ENCODE measurements around the gene HOXA4.

Gene HOXA4

DNA sequence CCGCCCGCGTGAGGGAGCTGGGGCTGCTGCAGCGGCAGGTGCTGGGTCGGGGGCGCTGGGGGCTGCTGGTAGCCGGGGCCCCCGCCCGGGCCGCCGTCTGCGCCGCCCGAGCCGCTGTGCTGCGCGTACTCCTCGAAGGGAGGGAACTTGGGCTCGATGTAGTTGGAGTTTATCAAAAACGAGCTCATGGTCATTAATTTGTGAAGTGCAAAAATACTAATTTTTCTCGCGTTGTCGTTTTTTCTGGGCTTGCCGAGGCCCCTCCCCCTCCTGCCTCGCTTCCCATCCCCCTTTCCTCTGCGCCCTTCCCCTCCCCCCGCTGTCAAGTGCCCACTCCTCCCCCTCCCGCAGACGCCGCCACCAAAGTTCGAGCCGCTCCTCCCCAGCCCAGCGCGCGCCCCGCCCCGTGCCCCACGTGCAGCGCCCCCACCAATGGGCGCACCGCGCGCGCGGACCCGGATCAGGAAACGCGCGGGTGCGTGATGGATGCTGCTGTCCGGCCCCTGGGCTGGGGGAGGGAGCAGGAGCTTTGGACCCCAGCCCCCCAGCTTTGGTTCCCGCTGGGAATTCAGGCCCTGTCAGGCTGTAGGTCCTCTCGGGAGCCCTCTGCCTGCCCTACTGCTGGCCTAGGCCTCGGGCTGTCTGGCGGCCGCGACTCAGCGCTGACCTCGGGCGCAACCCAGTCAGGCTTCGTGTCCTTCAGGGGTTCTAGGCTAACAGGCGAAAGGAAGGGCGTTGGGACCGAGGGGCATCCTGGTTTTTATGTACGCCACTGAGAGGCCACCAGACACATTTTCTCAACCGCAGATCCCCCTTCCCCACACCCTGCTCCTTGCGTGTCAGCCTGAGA, at the start of gene HOXA4:
Gene HOXA4 (minus strand): TSS at position 218 of the 850 bp plus-strand sequence. CDS start 24 bp downstream, at position 194.
- in situ Hi-C loops (cut with MboI; ENCODE audit: low sequenced_read_pairs): no loop called here

DNA sequence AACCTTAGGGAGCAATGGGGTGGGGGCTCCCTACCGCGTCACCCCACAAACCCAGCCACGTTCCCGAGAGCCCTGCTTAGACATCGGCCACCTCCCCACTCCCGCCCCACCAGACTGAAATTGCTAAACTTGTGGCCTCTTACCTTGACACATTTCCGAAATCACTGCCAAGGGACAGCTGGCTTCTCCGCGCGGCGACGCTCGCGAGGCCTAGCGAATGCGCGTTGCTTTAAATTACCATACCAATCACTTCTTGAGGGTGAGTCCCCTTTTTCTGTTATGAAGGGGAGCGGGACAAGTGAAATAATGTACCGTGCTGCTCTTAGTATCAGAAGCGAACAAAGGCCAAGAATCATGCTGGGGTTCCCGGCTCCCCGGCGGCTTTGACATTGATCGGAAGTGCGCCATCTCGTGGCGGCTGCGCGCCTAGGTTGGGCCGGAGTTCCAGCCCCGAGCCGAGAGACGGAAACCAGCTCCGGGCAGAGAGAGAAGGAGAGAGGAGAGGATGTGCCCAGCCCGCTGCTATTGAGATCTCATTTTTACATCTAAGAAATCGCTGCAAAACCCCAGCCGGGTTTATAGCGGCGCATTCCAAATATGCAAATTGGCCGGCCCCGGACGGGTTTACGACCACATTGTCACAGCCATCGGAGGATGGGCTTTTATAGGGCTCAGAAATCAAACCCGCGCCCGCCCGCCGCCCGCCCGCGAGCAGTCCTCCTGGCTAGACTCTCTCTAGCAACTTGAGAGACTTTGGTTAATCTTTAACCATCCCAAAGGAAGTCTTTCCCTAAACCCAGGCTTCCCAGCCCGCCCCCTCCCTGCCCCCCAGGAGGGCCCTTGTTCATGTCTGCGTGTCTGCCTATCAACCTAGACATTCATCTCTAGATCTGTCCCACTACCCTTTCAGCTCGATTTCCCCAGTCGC, 49.2 kb upstream of the HOXA4 start:
- in situ Hi-C loops (cut with MboI; ENCODE audit: low sequenced_read_pairs): loop anchor here (25.0 kb wide), 1 partner anchor 817 kb away; no protein-coding TSS in a partner anchor

DNA sequence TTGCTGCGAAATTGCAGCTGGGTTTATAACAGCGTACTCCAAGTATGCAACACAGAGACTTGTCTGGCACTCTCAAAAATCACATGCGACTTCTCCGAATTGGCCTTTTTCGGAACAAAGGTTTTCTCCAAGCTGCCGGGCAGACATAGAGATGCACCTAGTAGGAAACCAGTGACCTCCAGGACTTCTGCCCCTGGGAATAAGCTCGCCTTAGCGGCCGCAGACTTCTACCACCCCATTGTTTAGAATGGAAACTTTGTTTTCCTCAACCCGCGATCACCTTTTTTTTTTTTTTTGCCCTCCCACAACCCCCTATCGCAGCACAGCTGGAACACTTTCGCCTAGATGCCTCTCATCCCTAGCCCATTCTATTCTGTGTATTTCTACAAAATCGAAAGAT, 48.5 kb upstream of the HOXA4 start:
- in situ Hi-C loops (cut with MboI; ENCODE audit: low sequenced_read_pairs): loop anchor here (25.0 kb wide), 1 partner anchor 817 kb away; no protein-coding TSS in a partner anchor

DNA sequence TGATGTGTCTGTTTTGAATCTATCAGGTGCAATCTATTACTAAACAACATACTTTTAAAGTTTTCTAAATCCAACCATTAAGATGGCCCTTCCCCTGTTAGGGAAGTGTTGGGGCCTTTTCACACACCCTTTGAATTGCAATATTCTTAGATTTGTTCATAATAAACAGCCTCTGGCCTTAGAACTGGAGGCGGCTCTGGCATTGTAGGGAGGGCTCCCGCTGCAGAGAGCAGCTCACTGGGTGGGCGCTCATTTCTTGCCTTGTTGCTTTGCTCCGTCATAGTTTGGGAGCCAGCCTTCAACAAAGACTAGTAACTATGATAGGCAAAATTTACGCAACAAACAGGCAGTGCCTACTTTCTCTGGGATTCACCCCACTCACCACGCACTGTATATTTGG, 47.8 kb upstream of the HOXA4 start:
- in situ Hi-C loops (cut with MboI; ENCODE audit: low sequenced_read_pairs): loop anchor here (25.0 kb wide), 1 partner anchor 816 kb away; no protein-coding TSS in a partner anchor

DNA sequence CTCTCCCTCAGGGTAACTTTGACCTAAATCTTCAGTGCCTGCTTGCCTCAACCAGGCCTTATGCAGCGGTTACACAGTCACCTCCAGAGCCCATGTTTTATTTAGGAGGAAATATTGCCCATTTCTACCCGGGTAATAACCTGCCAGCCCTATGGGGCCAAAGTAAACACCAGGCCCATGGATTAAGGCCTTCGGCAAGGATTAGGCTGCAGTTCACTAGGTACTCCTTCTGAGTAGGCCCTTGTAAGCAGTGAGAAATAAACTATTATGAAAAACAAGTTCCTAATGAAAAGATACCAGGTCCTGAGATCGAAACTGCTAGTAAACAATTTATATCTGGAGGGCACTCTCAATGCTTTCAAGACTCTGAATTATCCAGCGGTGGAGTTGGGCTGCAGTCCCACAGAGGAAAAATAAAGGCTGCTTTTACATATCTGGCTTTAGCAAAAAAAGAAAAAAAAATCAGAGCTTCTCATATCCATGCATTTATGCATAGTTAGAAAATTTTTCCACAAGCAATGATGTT, 47.3 kb upstream of the HOXA4 start:
- in situ Hi-C loops (cut with MboI; ENCODE audit: low sequenced_read_pairs): loop anchor here (25.0 kb wide), 1 partner anchor 816 kb away; no protein-coding TSS in a partner anchor

DNA sequence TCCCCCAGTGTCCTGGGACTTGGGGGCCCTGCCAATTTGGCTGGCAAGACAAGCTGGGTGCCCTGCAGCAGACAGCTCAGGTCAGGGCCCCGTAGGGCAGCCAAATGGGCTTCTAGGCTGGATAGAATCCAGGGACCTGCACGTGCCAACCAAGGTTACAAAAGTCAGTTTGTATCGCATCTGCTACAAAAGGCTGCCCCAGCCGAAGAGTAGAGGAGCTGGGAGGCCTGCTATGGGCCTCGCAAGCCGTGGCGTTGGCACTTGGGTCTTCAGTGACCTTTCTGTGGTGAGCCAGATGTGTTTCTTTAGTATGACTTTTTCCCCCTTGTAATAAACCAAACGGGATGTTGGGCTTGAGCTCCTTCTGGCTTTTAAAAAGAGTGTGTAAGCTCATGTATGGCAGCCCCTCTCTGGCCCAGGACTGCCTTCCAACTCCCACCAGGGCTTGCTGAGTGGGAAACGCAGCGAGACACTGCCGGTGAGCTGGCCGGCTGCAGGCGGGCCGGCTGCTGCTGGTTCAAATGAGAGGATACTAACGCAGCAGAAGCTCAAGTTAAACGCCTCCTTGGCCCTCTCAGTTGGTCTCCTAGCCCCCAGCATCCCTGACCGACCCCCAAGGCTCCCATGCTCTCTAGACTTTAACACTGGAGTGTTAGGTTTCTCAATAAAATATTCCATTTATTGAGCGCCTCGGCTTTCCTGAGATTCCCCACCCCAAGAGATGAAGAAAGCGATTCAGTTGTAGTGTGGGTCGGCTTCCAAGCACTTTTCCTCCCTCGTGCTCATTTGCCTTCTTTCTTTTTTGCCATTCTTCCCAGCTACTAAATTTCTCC, 46.6 kb upstream of the HOXA4 start:
- in situ Hi-C loops (cut with MboI; ENCODE audit: low sequenced_read_pairs): loop anchor here (25.0 kb wide), 1 partner anchor 815 kb away; no protein-coding TSS in a partner anchor

DNA sequence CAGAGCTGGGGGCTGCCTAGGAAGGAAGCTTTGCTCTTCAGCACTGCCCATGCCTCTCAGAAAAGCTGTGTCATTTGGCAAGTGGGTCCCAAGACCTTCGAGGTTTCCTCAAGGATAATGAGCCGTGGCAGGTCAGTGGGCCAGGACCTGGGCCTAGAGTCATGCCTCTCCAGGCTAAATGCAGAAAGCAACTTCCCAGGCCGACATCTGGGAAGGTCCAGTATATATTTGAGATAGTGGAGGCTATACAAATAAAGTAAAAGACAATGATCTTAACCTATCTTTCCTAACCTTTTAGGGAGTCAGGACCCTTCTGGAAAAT, 45.9 kb upstream of the HOXA4 start:
- in situ Hi-C loops (cut with MboI; ENCODE audit: low sequenced_read_pairs): loop anchor here (25.0 kb wide), 1 partner anchor 814 kb away; no protein-coding TSS in a partner anchor

DNA sequence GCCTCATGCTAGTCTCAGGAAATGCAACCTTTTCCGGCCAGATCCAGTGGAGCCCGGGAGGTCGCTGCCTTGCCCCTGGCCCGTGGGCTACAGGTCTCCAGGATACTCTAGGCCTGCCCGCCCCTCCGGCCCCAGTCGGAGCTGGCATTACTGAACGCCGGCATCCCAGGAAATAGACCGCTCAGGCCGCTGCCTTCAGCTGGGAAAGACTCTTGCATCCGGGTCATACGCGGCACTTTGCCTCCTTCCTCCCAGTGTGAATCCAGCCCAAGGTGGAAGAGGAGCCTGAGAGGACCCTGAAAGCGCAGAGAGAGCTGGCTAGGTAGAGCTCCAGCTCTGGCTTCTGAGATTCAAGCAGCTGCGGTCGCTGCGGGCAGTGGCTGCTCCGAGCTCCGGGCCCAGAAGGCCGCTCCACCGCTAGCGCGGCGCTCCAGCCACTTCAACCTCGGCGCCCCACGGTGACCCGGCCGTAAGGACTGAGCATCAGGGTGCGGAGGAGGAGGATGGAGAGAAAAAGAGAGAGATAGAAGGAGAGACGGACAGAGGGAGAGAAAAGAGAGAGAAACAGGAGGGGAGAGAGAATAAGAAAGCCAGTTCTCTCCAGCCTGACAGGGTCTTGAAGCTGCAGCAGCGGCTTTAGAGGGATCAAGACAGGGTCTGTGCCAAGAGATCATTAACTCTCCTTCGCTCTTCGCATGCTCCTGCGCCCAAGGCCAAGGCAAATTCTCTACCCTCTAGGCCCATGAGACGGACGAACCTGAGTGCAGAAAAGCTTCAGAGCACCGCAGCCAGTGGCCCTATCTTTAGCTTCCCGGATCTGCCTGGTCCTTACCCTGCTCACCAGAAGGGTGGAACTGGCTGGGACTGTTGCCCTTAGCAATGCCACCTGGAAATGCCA, 45.3 kb upstream of the HOXA4 start:
- in situ Hi-C loops (cut with MboI; ENCODE audit: low sequenced_read_pairs): loop anchor here (25.0 kb wide), 1 partner anchor 814 kb away; no protein-coding TSS in a partner anchor

DNA sequence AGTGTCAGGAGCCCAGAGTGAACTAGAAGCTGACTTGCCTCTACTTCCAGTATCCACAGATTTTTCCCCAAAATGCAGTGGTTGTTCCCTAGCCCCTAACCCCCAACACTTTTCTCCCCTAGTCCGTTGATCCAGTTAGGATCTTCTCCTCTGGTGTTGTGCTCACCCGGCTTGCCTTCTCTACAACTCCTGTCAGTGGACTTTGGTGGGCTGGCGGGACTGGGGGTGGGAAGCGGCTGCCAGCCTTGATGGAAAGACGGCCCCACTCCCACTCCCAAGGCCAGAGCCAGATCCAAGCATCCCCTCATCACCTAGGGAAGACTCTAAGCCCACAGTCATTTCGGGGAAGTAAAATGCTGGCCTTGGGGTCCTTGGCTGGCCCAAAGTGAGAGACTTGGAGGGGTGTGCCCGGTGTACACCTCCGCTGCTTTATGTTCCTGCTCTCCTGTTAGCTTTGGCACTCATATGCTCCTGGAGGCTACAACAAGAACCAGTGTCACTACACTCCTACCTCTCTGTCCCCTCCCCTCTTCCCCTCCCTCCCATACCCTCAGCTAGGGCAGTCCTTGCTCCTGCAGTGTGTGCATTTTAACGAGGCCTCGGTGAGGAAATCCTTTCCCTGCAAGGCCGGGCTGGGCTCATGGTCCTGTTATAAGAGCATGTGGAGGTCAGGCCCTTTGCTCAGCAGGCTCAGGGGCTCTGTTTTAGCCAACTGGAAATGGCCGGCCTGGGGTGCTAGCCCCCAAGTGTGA, 44.5 kb upstream of the HOXA4 start:
- in situ Hi-C loops (cut with MboI; ENCODE audit: low sequenced_read_pairs): loop anchor here (25.0 kb wide), 1 partner anchor 813 kb away; no protein-coding TSS in a partner anchor

DNA sequence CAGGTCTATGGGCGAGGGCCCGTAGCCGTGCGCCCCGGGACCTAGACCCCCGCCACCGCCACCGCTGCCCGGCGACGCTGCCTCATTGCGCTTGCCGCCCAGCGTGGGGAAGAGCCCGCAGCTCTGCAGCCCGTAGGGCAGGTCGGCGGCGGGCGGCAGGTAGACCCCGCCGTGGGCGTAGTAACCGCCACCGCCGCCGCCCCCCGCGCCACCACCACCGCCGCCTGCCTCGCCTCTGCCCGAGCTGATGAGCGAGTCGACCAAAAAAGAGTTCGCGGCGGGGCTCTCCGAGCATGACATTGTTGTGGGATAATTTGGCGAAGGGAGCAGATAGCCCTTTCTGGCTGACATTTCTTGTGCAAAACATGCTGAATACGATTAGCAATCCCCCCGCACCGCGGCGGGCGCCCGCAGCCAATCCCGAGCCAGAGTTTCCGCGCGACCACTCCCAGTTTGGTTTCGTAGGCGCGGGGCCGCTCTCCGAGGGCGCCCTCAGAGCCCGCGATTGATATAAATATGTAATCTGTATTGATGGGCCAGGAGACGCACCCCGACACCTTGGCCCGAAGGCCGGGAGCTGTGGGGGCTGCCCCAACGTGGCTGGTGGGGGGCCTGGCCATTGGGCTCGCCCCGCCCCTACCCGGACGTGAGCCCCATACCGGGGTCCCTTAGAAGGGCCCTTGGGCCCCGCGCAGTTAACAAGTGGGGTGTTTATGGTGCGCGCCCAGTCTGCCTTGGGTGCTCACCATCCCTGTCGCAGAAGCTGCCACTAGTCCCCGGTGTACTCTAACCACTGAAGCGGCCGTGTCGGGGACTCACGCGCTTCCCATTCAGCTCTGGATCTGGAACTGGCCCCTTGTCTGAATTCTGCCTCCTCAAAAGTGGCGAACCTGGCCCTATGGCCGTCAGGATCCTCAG, 43.7 kb upstream of the HOXA4 start, which contains the start of gene HOXA10:
Gene HOXA10 (minus strand): TSS at position 365 of the 918 bp plus-strand sequence. CDS start 14 bp downstream, at position 351.
- in situ Hi-C loops (cut with MboI; ENCODE audit: low sequenced_read_pairs): no loop called here

DNA sequence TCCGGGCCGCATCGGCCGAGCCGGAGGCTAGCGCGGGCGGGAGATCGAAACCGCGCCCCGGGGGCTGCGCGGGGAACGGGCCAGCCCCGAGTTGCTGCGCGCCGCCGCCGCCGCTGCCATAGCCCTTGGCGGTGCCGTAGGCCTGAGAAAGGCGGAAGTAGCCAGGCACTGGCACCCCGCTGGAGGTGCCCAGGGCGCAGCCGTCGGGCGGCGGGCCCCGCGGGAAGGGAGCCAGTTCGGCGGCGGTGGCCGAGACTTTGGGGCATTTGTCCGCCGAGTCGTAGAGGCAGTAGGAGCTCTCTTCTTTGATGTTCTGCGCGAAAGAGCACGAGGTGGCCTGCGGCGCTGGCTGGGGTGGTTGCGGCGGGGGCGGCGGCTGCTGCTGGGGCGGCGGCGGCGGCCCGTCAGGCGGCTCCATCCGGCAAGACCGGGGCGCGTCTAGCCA, 43.0 kb upstream of the HOXA4 start:
- in situ Hi-C loops (cut with MboI; ENCODE audit: low sequenced_read_pairs): no loop called here

DNA sequence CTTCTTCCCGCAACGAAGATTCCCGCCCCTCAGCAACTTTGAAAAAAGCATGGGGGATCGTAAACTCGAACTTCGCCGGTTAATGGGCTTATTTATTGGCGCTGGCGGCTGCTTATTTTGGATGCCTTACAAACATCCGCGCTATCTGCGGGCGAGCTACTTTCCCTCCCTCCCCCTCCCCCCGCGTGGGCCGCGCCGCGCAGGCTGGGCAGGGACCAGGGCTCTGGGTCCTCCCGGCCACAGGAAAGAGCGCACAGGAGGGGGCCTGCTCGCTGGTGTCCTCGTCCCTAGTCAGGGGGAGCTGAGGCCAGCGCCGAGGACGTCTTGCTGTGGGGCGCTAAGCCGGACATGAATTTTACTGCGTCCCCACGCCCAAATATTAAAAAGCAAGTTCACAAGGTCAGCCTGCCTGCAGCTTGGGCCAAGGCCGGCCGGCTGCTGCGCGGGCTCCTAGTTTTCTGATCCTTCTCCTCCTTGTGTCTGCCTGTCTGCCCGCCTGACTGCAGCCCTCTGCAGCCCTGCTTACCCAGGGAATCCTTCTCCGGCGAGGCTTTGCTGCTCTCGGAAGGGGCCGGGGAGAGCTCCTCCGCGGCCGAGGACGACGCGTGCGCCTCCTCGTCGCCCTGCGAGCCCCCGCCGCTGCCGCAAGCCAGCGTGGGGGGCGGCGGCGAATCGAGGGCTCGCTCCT, 42.4 kb upstream of the HOXA4 start:
- in situ Hi-C loops (cut with MboI; ENCODE audit: low sequenced_read_pairs): no loop called here

DNA sequence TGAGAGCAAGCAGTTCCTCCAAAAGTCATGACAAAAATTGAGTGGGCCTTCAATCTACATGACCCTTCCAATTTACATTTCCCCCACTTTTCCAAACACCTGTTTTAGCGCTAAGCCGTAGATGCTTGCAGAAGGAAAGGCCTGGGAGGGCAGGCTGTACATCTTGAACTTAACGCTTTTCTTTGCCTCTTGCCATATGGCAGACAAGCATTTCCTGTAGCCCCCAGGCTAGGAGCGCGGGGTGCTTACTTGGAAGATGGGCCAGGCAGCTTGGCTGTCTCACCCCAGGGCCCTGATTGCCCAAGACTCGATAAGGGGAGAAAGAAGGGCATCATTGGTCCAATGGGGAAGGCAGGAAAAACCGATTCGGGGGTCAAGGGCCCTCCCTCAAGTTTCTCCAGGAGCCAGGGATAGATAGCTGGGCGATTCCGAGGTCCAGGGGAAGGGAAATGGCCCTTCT, 41.8 kb upstream of the HOXA4 start:
- in situ Hi-C loops (cut with MboI; ENCODE audit: low sequenced_read_pairs): no loop called here

DNA sequence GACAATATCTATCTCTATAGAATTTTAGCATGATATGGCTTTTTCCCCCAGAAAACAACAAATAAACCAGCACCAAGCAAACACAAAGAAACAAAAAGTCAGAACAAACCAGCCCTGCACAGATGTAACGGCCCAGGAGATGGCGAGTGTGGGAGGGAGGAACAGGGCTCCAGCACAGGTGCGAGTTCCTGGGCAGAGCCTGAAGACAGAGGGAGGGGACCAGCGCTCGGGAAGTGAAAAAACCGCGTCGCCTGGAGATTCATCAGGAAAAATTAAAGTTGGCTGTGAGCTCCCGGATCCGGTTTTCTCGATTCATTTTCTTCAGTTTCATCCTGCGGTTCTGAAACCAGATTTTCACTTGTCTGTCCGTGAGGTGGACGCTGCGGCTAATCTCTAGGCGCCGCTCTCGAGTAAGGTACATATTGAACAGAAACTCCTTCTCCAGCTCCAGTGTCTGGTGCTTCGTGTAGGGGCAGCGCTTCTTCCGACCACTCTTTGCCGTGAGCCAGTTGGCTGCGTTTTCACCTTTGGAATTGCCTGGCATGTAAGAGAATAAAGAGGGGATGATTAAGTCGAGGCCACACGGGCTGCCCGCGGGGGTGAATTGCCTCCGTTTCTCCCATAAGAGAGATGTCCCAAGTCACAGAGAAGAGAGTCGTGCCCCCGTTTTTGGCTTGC, 41.2 kb upstream of the HOXA4 start:
- in situ Hi-C loops (cut with MboI; ENCODE audit: low sequenced_read_pairs): no loop called here

DNA sequence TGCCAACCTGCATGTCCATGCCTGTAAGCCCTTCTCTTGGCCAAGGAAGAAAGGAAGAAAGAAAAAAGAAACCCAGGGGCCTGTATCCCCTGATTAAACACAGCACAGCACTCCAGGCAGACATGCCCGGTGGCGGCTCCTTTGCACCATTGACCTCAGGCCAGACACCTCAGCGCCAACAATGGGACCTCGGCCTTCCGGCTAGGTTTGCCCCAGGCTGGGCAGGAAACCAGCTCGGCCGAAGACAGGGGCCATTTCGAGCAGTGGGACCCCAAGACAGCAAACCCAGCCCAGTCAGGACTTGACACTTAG, 40.7 kb upstream of the HOXA4 start:
- in situ Hi-C loops (cut with MboI; ENCODE audit: low sequenced_read_pairs): no loop called here
